Parathyroid adenoma (tissue), 2 donors: ENCODE data around the gene TMOD1.

ENCODE experiments used
- H2AFZ ChIP-seq: fragments of 300-600 bp; sonication (generic); one replicate; pipeline ENCODE4 v1.7.0; 2017; ENCODE audit warnings: antibody characterized with exemption, mild to moderate bottlenecking
- H3K27ac ChIP-seq: fragments of 300-600 bp; sonication (generic); one replicate; pipeline ENCODE4 v1.7.0; 2017
- H3K27me3 ChIP-seq: fragments of 300-600 bp; sonication (generic); one replicate; pipeline ENCODE4 v1.7.0; 2017; ENCODE audit warnings: low read length; ENCODE audit not compliant: control insufficient read depth, insufficient read depth
- H3K36me3 ChIP-seq: fragments of 300-600 bp; sonication (generic); one replicate; pipeline ENCODE4 v1.7.0; 2017; ENCODE audit warnings: low read length; ENCODE audit not compliant: control insufficient read depth, insufficient read depth
- H3K4me1 ChIP-seq: fragments of 300-600 bp; sonication (generic); one replicate; pipeline ENCODE4 v1.7.0; 2017; ENCODE audit warnings: control low read depth
- H3K4me2 ChIP-seq: fragments of 300-600 bp; sonication (generic); one replicate; pipeline ENCODE4 v1.7.0; 2017; ENCODE audit warnings: low read length
- H3K4me3 ChIP-seq: fragments of 300-600 bp; sonication (generic); one replicate; pipeline ENCODE4 v1.7.0; 2017; ENCODE audit warnings: low read depth, low read length
- H3K79me2 ChIP-seq: fragments of 300-600 bp; sonication (generic); one replicate; pipeline ENCODE4 v1.7.0; 2017; ENCODE audit warnings: control low read depth
- H3K9ac ChIP-seq: fragments of 300-600 bp; sonication (generic); one replicate; pipeline ENCODE4 v1.7.0; 2017; ENCODE audit warnings: mild to moderate bottlenecking
- H3K9me3 ChIP-seq: fragments of 300-600 bp; sonication (generic); one replicate; pipeline ENCODE4 v1.7.0; 2017; ENCODE audit warnings: low read length; ENCODE audit not compliant: control insufficient read depth
- CTCF ChIP-seq: fragments of 300-600 bp; sonication (generic); IDR thresholded peaks from one replicate; pipeline ENCODE4 v1.7.0; 2017; ENCODE audit warnings: antibody characterized with exemption, mild to moderate bottlenecking
- donor health status: primary hyperparathyroidism.

Gene TMOD1

GRCh38 chr9:97543561-97543960 is 42.1 kb downstream of the TMOD1 start:
- H3K4me1 ChIP-seq, result no peaks in the 10 kb centered on the region
- H3K27me3 ChIP-seq, result no peaks in the 10 kb centered on the region
- no peak overlapping the region for H3K9ac ChIP-seq

GRCh38 chr9:97545486-97545885 is 44.0 kb downstream of the TMOD1 start:
- no peaks in the 10 kb centered on the region for H3K27me3 ChIP-seq
- no peaks in the 10 kb centered on the region for H3K36me3 ChIP-seq
- no peaks in the 10 kb centered on the region for H3K9me3 ChIP-seq
- H3K4me3 ChIP-seq, result no peak overlapping the region
- no peak for TF ChIP-seq CTCF
- H3K27ac ChIP-seq, result no peak overlapping the region
- no peaks in the 10 kb centered on the region for H3K79me2 ChIP-seq
- H3K4me1 ChIP-seq, result no peaks in the 10 kb centered on the region
- H3K9ac ChIP-seq, result no peak overlapping the region
- no peak overlapping the region for H2AFZ ChIP-seq
- no peak overlapping the region for H3K4me2 ChIP-seq

More at GRCh38 chr9:97543561-97543960, 42.1 kb downstream of the TMOD1 start:
- no peak overlapping the region for H2AFZ ChIP-seq
- H3K9me3 ChIP-seq, result no peaks in the 10 kb centered on the region
- no peaks in the 10 kb centered on the region for H3K79me2 ChIP-seq
- no peak for TF ChIP-seq CTCF
- no peak overlapping the region for H3K4me3 ChIP-seq
- H3K4me2 ChIP-seq, result no peak overlapping the region
- no peak overlapping the region for H3K27ac ChIP-seq
- H3K36me3 ChIP-seq, result no peaks in the 10 kb centered on the region

DNA sequence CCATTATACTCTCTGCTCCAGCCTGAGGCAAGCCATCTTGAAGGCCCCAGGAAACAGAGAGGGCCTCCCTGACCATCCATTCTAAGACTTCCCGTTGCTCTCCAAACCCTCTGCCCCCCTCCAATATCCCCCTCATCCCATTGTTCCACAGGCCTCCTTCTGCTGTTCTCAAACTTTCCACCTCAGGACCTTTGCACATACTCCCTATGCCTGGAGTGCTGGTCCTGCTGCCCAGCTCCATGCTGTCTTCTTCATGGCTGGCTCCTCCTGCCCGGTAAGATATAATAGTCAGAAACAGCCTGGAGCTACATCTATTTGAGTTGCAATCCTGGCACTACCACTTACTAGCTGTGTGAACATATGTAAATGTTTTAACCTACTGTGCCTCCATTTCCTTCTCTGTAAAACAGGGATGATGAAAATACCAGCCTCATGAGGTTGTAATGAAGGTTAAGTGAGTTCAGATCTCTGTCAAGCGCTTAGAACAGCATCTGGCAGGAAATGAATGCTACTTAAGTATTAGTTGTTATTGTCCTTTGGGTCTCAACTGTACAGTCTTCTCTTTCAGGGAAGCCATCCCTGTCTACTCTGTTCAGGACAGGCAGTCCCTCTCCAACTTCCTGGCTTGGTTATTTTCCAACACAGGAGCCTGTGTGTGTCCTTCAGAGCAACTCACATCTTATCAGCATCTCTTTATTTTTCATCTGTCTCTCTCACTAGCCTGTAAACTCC is 45.8 kb downstream of the TMOD1 start:
- H3K9me3 ChIP-seq, result no peaks in the 10 kb centered on the region
- no peak overlapping the region for H3K4me3 ChIP-seq
- H3K9ac ChIP-seq, result no peak overlapping the region
- H3K4me2 ChIP-seq, result no peak overlapping the region
- H3K4me1 ChIP-seq, result no peaks in the 10 kb centered on the region
- H3K27ac ChIP-seq, result no peak overlapping the region
- H3K27me3 ChIP-seq, result no peaks in the 10 kb centered on the region
- H3K79me2 ChIP-seq, result no peaks in the 10 kb centered on the region
- no peaks in the 10 kb centered on the region for H3K36me3 ChIP-seq
- no peak for TF ChIP-seq CTCF
- H2AFZ ChIP-seq, result no peak overlapping the region

DNA sequence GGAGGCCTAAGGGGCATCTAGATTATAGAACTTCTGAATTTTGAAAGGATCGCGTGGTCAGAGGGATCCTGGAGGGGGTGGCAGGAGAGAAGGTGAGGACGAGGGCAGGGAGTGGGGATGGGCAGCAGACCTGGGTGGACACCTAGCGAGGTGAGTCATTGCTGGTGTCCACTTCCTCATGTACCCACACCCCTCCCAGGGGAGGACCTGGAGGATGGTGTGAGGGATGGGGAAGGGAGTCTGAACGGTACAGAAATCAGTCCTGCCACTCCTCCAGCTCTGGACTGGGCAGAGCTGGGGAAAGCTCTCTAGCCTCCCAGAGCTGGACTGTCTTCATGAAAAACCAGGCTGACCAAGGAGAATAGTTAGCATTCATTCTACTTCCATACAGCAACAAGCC is 46.9 kb downstream of the TMOD1 start:
- no peaks in the 10 kb centered on the region for H3K9me3 ChIP-seq
- H3K4me3 ChIP-seq, result no peak overlapping the region
- no peak overlapping the region for H2AFZ ChIP-seq
- no peaks in the 10 kb centered on the region for H3K36me3 ChIP-seq
- no peaks in the 10 kb centered on the region for H3K4me1 ChIP-seq
- no peak for TF ChIP-seq CTCF
- H3K27ac ChIP-seq, result no peak overlapping the region
- H3K9ac ChIP-seq, result no peak overlapping the region
- H3K27me3 ChIP-seq, result no peaks in the 10 kb centered on the region
- no peaks in the 10 kb centered on the region for H3K79me2 ChIP-seq
- H3K4me2 ChIP-seq, result no peak overlapping the region
